ENCODE data around the gene TRPM5.
"Not testable (repeated sequence)": the region's sequence is repeated elsewhere in the genome, so short reads cannot be mapped to it uniquely, and the experiment has no call there.

Gene TRPM5, protein sequence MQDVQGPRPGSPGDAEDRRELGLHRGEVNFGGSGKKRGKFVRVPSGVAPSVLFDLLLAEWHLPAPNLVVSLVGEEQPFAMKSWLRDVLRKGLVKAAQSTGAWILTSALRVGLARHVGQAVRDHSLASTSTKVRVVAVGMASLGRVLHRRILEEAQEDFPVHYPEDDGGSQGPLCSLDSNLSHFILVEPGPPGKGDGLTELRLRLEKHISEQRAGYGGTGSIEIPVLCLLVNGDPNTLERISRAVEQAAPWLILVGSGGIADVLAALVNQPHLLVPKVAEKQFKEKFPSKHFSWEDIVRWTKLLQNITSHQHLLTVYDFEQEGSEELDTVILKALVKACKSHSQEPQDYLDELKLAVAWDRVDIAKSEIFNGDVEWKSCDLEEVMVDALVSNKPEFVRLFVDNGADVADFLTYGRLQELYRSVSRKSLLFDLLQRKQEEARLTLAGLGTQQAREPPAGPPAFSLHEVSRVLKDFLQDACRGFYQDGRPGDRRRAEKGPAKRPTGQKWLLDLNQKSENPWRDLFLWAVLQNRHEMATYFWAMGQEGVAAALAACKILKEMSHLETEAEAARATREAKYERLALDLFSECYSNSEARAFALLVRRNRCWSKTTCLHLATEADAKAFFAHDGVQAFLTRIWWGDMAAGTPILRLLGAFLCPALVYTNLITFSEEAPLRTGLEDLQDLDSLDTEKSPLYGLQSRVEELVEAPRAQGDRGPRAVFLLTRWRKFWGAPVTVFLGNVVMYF (N-terminal part only)
- total RNA-seq = 2.3 reads per million, percentile 5 among the genes with 10 or more reads in this experiment

DNA sequence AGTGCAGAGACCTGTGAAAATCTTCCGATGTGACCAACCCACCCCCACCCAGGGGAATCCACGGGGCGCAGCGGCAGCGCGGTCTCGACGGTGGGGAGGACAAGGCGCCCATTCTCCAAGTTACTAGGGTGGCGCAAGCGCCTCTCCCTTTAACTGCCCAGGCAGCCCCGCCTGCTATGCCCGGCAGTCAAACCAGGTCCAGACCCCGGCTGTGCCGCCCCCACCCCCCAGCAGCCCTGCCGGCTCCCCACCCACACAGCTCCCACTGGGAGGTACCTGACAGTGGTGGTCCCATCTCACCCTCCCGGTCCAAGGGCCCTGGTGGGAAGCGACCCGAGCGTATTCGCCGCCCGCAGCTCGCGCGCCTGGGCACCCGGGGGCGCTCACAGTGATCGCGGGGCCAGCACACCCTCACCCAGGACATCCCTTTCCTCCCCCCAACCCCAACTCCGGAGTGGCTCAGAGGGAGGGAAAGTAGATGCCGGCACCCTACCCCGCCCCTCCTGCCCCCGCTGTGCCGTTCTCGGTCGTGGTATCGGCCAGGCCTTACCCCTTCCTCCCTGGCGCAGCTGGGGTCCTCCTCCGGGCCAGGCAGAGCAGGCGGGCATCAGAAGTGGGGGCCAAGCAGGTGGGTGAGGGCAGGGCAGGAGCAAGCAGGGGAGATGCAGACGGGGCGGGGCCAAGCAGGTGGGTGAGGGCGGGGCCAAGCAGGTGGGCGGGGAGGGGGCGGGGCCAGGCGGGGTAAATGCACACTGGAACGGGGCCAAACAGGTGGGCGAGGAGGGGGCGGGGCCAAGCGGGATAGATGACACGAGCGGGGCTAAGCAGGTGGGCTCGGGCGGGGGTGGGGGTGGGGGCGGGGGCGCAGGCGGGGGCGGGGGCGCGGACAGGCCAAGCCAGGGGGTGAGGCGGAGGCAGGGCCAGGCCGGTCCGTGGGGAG lies at the start of gene TRPM5:
Gene TRPM5 (minus strand): TSS at position 634 of the 940 bp plus-strand sequence. CDS start 21,478 bp downstream, outside the sequence.
- peak; percentile 73 for DNase-seq

DNA sequence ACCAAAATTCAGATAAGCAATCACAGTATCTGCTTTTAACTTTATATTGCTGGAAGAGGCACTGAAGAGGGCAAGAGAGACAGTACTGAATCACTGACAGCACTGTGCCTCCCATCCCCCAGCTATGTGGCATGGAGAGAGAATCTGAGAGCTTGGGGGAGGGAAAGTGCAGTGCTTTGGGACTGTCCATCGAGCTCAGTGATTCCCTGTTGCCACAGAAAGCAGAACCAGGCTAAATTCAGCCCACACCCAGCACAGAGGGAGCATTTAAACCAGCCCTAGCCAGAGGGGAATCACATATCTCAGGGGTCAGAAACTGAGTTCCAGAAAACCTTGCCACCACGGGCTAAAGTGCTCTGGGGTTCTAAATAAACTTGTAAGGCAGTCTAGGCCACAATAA lies 44.8 kb upstream of the TRPM5 start:
- no peak for DNase-seq

DNA sequence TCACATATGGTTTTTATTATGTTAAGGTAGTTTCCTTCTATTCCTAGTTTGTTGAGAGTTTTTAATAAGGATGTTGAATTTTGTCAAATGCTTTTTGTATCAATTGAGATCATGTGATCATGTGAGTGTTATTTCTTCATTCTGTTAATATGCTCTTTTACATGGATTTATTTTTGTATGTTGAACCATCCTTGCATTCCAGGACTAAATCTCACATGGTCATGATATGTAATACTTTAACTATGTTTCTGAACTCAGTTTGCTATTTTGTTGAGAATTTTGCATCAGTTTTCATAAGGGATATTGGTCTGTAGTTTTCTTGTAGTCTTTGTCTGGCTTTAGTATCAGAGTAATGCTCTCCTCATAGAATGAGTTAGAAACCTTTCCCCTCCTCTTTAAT lies 43.7 kb upstream of the TRPM5 start:
- DNase-seq = no peak

DNA sequence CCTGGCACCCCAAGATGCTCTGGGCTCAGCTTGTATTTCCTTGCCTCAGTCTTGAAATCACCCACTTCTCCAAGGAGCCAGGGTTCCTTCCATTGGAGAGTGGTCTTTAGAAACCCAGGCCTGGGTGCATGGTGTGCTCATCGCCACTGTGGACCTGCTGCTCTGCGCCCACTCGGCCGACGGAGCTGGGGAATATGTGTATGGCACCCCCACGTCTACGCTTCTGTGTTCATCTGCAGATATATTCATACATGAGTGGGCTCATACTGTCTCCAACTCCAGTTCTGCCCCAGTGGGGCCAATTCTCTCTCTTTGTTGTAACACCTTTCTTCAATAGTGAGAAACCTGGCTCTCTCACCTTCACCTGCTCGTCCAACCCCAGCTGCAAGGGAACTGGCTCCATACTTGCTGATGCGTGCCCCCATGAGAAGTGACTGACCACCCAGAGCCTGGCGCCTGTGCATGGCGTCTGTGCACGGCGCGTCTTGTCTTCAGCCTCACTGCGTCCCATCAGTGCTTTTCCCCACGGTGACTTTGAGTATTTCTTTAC lies 40.3 kb upstream of the TRPM5 start:
- DNase-seq = no peak

DNA sequence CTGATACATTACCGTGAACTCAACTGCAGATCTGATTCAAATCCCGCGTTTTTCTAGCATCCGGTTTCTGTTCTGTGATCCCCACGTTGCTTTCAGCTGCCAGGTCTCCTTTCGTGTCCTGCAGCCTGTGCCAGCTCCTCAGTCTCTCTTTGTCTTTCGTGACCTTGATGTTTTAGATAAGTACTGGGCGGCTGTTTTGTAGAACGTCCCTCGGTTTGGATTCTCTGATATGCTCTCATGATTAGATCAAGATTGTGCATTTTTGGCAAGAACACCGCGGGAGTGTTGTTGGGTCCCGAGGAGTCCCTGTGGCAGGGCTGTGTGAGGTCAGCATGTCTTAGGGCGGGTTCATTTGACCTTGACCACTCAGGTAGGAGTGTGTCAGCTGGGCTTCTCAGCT lies 39.1 kb upstream of the TRPM5 start:
- no peak for DNase-seq

DNA sequence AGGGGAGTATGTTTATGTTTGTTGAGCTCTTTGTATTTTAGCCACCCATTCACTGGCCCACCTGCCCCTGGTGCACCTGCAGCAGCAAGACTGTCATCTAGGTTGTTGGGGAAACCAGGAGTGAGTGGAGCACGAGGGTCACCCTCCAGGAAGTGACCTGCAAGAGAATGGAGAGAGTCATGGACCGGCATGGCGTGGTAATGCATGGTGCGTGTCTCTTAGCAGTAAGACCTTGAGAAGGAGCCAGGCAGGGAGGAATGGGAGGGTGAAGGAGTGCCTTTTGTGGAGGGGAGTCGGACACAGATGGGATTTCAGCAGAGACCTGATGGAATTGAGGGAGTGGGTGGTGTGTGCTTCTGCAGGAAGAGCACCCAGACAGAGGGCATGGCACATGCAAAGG lies 38.4 kb upstream of the TRPM5 start:
- DNase-seq = no peak

DNA sequence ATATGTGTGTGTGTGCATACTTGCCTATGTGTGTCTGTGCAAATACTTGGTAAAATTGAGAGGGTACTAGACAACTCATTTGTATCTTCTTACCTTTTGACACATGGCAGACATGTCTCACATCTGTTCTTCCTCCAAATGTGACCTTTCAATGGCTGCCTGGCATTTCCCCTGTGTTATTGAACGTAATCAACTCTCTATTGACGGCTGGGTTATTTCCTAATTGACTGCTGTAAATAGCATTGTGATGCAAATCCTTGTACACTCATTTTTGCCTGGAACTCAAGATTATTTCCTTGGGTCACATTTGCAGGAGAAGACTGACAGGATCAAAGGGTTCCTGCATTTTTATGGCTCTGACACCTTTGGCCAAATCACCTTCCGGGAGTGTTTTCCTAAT lies 37.9 kb upstream of the TRPM5 start:
- no peak for DNase-seq

DNA sequence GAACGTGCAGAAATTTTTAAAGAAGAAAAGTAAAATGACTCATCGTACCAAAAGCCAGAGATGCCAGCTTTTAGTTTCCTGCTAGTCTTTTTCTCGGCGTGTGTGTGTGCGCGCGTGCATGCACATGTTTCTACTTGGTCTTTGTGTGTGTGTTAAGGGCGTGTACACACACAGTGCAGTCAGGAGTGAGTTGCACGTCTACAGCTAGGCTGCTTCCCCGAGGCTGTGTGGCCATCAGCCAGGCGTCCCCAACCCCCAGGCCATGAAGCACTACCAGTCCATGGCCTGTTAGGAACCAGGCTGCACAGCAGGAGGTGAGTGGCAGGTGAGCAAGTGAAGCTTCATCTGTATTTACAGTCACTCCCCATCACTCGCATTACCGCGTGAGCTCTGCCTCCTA lies 36.9 kb upstream of the TRPM5 start:
- DNase-seq = no peak

DNA sequence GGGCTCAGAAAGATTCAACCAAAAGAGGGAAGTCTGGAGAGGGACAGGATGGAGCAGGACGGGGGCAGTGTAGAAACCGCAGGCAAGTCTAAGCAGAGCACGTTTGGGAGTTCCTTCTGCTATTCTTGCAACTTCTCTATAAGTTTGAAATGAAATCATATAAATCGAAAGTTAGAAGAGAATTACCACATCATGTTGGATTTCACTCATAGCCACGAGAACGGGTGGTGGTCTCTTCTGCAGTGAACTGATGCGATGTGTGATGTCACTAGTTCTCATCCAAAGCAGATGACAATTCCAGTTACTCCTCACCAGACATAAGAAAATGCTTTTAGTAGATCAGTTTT lies 36.5 kb upstream of the TRPM5 start:
- no peak for DNase-seq

DNA sequence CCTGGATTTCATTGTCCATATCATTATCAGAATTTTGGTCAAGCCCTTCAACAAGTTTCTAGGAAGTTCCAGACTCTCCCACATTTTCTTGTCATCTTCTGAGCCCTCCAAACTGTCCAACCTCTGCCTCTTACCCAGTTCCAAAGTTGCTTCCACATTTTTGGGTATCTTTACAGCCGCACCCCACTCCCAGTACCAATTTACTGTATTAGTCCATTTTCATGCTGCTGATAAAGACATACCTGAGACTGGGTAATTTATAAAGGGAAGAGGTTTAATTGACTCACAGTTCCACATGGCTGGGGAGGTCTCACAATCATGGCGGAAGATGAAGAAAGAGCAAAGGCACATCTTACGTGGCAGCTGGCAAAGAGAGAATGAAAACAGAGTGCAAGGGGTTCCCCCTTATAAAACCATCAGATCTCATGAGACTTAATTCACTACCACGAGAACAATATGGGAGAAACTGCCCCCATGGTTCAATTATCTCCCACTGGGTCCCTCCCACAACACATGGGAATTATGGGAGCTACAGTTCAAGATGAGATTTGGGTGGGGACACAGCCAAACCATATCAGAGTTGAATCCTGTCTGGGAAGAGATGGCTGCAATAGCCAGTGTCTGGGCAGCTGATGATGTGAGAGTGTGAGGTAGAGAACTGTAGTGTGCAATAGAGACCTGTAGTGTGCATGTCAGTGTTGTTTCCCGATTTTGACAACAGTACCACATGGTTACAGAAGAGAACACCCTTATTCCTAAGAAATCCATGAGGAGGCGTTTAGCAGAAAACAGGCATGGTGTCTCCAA lies 36.0 kb upstream of the TRPM5 start:
- not testable (repeated sequence) for DNase-seq

DNA sequence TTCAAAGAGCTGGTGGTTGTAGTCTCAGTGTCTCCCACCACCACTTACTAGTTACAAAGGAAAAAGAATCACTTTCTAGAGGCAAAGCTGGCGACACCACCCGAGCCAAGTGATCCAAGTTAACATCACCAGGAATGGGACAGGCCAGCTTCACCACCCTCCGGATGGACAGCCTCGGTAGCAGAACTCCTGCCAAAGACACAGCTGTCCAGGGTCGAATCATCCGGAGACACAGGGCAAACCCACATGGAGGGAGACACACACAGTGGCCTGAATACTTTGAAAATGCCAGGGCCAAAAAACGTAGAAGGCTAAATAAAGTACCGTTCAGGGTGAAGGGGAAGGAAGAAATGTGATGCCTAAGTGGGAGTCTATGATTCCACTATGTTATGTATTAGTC lies 33.6 kb upstream of the TRPM5 start:
- no peak for DNase-seq

DNA sequence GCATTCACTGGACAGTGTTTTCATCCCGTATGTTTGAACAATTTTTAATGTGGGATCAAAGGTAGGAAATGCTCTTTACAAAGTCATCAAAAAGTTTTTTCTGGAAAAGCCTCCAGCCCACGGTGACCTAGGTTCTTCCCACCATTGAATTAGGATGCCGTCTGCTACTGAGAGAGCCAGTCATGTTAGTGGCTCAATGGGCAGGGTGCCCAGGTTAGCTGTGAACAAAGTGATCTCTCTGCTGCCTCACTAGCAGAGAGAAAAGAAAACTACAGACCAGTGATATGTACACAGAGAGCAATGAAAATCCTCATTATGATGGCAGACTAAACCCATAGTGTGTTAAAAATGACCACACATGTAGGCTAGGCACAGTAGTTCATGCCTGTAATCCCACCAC lies 32.9 kb upstream of the TRPM5 start:
- no peak for DNase-seq

DNA sequence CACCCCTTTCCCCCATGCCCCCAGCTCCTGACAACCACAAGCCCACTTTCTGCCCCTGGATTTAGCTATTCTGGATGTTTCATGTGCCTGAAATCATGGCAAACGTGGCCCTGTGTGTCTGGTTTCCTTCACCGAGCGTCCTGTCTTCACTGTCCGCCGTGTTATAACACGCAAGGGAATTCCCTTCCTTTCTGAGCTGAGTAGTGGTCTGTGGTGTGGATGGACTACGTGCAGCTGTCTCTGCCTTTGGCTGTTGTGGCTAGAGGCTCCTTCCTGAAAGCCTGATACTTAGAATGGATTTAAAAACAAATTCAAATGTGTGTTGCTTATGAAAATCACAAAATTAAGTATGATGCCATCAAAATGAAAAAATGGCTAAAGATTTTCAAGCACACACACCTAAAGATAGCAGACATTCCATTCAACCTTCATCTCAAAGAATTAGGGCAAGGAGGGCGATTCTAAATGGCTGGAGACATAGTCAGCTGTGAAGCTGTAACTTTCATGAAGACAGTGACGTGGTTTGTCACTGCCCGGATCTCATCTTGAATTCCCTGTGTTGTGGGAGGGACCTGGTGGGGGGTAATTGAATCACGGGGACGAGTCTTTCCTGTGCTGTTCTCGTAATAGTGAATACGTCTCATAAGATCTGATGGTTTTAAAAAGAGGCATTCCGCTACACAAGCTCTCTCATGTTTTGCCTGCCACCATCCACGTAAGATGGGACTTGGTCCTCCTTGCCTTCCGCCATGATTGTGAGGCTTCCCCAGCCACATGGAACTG lies 31.0 kb upstream of the TRPM5 start:
- no peak for DNase-seq

DNA sequence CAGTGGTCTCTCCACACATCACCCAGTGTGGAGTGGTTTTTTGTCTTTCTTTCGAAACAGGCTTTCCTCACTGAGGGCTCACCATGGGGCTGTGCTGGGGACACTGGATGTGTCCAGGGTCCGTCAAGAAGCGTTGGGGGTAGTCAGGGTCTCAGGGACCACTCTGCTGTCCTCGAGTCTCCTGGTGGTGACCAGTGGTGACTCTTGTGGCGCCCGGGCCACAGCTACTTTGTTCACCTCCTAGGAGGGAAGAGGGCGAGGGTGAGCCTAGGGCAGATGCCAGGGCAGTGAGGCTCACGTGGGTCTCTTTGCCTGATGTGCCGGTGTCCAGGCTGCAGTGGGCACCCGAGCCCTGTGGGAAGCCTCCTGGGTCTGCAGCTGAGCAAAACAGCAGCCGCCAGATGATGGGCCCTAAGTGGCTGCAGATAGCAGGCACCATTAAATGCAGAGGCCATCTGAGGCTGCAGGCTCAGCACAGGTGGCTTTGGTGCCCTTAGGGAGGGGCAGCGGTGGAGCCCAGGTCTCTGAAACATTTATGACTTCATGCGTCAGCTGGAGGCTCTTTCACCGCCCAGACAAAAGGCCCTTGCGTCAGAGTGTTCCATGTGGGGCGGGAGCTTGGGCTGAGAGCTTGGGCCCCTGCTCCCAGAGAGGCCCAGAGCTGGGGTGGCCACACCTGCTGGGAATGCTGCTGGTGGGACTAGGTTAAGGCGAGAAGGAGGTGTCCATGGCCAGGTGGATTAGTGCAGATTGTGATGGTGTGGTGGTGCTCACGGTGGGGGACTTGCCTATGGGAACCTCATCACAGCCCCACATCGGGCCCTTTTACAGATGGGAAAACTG lies 30.0 kb upstream of the TRPM5 start:
- DNase-seq = no peak

DNA sequence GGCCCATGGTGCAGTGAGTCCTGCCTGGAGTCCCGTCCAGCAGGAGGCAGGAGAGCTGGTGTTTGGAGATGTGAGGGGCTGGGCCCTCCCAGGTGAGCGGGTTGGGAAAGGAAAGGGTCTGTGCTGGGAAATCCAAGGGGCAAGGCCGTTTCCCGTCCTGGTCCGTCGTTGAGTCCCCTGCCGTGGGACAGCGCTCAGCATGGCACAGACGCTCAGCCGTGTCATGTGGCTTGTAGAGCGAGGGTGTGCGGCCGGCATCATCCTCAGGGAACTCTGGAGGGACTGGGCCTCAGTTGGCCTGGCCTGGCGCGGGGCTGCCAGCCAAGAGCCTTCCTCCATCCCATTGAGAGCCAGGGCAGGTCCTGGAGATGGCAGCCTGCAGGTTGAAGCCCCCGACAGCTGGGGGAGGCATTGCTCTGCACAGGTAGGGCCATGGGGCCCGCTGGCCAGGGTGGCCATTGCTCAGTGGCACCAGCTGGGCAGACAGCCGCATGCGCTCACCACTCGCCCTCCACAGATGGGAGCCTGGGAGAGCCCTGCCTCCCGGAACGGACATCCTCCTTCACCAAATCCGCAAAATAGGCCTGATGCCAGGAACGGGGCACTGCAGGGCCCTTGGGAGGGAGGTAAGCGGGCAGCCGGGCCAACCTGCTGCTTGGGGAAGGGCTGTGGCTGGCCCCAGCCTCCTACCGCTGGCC lies 29.2 kb upstream of the TRPM5 start:
- DNase-seq = no peak

DNA sequence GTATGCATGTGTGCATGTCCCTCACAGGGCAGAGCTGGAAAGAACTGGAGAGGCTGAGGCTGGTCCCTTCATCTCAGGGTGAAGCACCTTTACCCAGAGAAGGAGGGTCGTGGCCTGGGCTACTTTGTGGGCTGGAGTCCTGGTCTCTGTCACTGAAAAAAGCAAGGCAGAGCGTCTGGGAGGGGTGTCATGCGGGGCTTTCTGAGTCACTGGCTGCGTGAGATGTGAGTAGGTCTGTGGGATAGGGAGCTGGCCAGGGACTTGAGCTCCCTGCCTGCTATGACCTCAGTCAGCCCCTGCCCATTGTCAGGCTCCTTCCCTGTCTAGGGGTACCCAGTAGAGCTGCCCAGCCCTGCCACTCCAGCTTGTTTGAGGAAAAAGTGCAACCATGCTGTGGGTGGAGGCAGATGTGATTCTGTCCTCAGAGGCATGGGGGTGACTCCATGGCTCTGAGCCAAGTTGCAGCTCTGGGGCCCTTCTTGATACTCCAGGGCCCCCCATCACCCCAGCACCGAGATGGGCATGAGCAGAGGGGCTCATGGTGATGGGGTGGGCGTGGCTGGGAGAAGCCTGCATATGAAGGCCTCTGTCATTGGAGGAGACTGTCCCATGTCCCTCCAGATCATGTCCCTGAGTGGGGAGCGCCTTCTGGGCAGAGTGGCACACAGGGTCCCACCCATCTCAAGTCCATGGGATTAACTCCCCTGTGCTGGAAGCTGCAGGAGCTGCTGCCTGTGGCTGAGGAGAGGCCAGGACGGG lies 28.3 kb upstream of the TRPM5 start:
- DNase-seq = no peak

DNA sequence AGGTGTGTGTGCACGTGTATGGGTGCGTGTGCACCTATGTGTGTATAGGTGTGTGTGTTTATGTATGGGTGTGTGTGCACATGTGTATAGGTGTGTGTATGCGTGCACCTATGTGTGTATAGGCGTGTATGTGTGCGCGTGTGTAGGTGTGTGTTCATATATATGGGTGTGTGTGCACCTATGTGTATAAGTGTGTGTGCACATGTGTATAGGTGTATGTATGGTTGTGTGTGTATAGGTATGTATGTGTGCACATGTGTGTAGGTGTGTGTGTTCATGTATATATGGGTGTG lies 27.4 kb upstream of the TRPM5 start:
- DNase-seq = no peak

DNA sequence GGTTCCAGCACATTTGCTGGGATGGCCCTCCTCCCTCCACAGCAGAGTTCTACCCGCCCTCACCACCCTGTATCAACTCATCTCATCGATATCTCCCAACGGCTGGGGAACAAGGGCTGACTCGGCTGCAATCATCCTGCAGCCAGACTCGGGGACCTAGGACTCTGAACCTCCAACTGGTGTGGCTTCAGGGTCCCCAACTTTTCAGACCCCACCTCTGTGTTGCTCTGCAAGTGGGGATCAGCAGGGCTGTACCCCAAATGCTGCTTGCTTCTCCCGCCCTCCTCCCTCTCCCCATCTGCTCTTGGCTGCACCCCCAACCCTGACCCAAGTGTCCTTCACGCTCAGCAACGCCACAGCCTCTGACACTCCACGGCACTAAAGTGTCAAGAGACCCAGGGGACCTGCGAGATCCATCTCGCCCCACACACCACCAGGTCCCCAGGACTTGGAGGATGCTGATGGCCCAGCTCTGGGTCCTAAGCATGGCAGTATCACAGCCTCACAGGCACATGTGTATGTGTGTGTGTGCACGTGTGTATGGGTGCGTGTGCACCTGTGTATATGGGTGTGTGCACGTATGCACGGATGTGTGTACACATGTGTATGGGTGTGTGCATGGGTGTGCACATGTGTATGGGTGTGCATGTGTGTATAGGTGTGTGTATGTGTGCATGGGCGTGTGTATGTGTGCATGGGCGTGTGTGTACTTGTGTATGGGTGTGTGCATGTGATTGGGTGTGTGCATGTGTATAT lies 26.9 kb upstream of the TRPM5 start:
- no peak for DNase-seq
